CD4-positive, CD25-positive, alpha-beta regulatory T cell (primary cell): Measurements from ENCODE around the gene RAMACL. TPM values are rescaled to one million over a fixed set of nuclear protein-coding genes. Genes with fewer than 3 reads are reported as not detected.

Experiments used
- ATAC-seq, 2 donors: fragments of 150-1000 bp; cut with Tn5 transposase; one replicate each; pipeline ENCODE4 v1.10.0; 2021; ENCODE audit warnings: low read depth in 2 of 2, moderate number of reproducible peaks in 2 of 2, moderate library complexity in 1 of 2
- DNase-seq, 3 donors: peaks; one replicate each; pipeline versions ENCODE4 v3.0.0 to v3.0.0-alpha.2; 2012 to 2022; ENCODE audit warnings: mixed read lengths in 1 of 3
- H3K27ac ChIP-seq: one replicate; pipeline ENCODE4 v1.7.0; 2013; ENCODE audit warnings: mild to moderate bottlenecking, low read length; ENCODE audit not compliant: insufficient read depth, poor library complexity, severe bottlenecking
- H3K27me3 ChIP-seq: one replicate; pipeline ENCODE4 v1.7.0; 2013; ENCODE audit warnings: low read length; ENCODE audit not compliant: control insufficient read depth, insufficient read depth
- H3K36me3 ChIP-seq: one replicate; pipeline ENCODE4 v1.7.0; 2013; ENCODE audit warnings: mild to moderate bottlenecking, low read length, moderate library complexity; ENCODE audit not compliant: control insufficient read depth, insufficient read depth
- H3K4me1 ChIP-seq: 2 replicates; pipeline ENCODE4 v1.7.0; 2013; ENCODE audit warnings: mild to moderate bottlenecking, low read length; ENCODE audit not compliant: insufficient read depth, control insufficient read depth, poor library complexity, severe bottlenecking
- H3K4me3 ChIP-seq: one replicate; pipeline ENCODE4 v1.7.0; 2013; ENCODE audit warnings: low read depth, mild to moderate bottlenecking, low read length, moderate library complexity
- H3K9me3 ChIP-seq, 2 experiments: 1 replicate in 1 of 2; 2 replicates in 1 of 2; pipeline ENCODE4 v1.7.0; 2013; ENCODE audit warnings: low read length in 2 of 2, mild to moderate bottlenecking in 1 of 2, moderate library complexity in 1 of 2; ENCODE audit not compliant: control insufficient read depth in 2 of 2
- H3K27ac Mint-ChIP-seq, 3 donors: one replicate each; pipeline ENCODE4 v1.8.0; 2020 to 2022; ENCODE audit warnings: mild to moderate bottlenecking in 3 of 3, mixed read lengths in 3 of 3, moderate library complexity in 2 of 3
- H3K27me3 Mint-ChIP-seq: one replicate; pipeline ENCODE4 v1.8.0; 2022; ENCODE audit warnings: mild to moderate bottlenecking, mixed read lengths
- H3K36me3 Mint-ChIP-seq: one replicate; pipeline ENCODE4 v1.8.0; 2020; ENCODE audit warnings: mixed read lengths
- H3K4me1 Mint-ChIP-seq, 4 donors: one replicate each; pipeline ENCODE4 v1.8.0; 2020 to 2022; ENCODE audit warnings: mixed read lengths in 4 of 4, mild to moderate bottlenecking in 1 of 4
- H3K4me3 Mint-ChIP-seq, 4 donors: one replicate each; pipeline ENCODE4 v1.8.0; 2020 to 2022; ENCODE audit warnings: mild to moderate bottlenecking in 4 of 4, mixed read lengths in 4 of 4, moderate library complexity in 3 of 4
- H3K9me3 Mint-ChIP-seq, 7 donors: one replicate each; pipeline ENCODE4 v1.8.0; 2020 to 2022; ENCODE audit warnings: mixed read lengths in 7 of 7, mild to moderate bottlenecking in 3 of 7, moderate library complexity in 2 of 7
- polyA plus RNA-seq, 4 donors: library from polyadenylated mRNA; unstranded; fragments of 300-500 nt; fragmentation: Illumina TruSeq; gene quantifications; one replicate each; pipeline ENCODE4 v1.2.3, GENCODE V29; 2021
- total RNA-seq: library from RNA; stranded (reverse); gene quantifications from one replicate; pipeline ENCODE4 v1.2.3, GENCODE V29; 2022

The RAMACL gene
- total and polyA plus RNA-seq, 5 donors from 2014 or later: 0.16 to 0.52 (median 0.33) TPM

GRCh38 chr6:166621114-166621540 is 34.6 kb upstream of the RAMACL start:
- DNase-seq: no peak

DNA sequence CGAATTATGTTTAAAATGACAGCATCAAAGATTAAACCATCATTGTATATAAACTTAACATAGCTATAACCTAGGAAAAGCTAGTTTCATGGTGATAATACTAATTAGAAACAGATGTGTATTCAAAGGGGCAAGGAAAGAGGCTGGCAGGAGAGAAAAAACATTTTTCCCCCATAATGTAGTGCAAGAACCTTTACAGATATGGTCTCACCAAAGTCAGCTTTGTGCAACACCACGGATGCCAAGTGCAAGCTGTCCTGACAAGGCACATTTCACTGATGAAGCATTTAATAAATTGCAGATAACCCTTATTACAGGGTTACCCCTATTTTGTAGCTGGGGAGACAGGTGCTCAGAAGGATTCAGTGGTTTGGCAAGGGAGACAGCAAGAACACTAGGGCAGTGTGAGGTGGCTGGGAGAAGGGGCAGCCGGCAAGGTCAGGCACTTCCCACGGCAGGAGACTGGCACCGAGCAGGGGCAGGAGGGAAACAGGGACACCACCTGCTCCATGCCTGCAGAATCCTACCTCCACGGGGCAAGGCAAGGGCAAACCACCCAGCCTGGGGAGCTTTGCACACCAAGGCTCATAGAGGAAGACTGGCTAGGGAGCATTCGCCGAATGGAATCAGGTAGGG is 34.1 kb upstream of the RAMACL start:
- Mint-ChIP-seq H3K4me3 (no peak overlapping the region), H3K9me3 (peaks cover 0 to 1% (median 0%) of the 10 kb centered on the region in 7 donors)

More at GRCh38 chr6:166621114-166621540, 34.6 kb upstream of the RAMACL start:
- Histone ChIP-seq H3K9me3 (no peaks in the 10 kb centered on the region), H3K4me1 (peaks cover 7% of the 10 kb centered on the region), H3K27me3 (peaks cover 11% of the 10 kb centered on the region), H3K36me3 (no peaks in the 10 kb centered on the region), H3K4me3 (no peak overlapping the region), H3K27ac (no peak overlapping the region)
- H3K27ac Mint-ChIP-seq: no peak overlapping the region
- peaks cover 8% of the 10 kb centered on the region for H3K36me3 Mint-ChIP-seq
- H3K27me3 Mint-ChIP-seq: peaks cover 46% of the 10 kb centered on the region
- no peak for ATAC-seq
- no peak overlapping the region for H3K4me3 Mint-ChIP-seq
- peaks cover 0 to 1% (median 0%) of the 10 kb centered on the region in 7 donors for H3K9me3 Mint-ChIP-seq
- H3K4me1 Mint-ChIP-seq: peaks cover 0 to 16% (median 15%) of the 10 kb centered on the region in 4 donors

DNA sequence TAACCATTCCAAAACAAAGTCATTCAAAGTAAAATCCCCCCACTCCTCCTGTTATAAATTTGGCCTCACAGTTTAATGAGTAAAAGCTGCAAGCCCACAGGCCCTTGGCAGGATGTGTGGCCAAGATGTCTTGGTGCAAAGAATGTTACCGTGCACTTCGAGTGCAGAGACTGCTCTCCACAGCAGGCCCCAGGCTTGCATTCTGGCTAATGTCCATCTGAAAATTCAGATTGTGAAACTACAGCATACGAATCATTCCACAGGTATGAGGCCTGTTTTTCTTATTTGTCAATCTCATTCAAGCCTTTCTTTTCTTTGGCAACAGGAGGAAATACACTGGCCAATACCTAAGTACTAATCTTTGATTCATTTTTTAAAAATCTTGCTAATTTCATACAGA is 33.4 kb upstream of the RAMACL start:
- no peak overlapping the region for H3K27ac ChIP-seq
- H3K4me3 ChIP-seq: no peak overlapping the region
- peaks cover 0 to 9% (median 6%) of the 10 kb centered on the region in 4 donors for H3K4me1 Mint-ChIP-seq
- ATAC-seq (no peak), DNase-seq (no peak)
- no peak overlapping the region for H3K27ac Mint-ChIP-seq
- H3K27me3 ChIP-seq: peaks cover 11% of the 10 kb centered on the region
- peaks cover 3% of the 10 kb centered on the region for H3K4me1 ChIP-seq
- H3K9me3 ChIP-seq: no peaks in the 10 kb centered on the region
- peaks cover 12% of the 10 kb centered on the region for H3K36me3 Mint-ChIP-seq
- H3K9me3 Mint-ChIP-seq: peaks cover 0 to 1% (median 0%) of the 10 kb centered on the region in 7 donors
- no peaks in the 10 kb centered on the region for H3K36me3 ChIP-seq
- no peak overlapping the region for H3K4me3 Mint-ChIP-seq
- H3K27me3 Mint-ChIP-seq: peaks cover 34% of the 10 kb centered on the region

More for the DNA sequence above, 34.1 kb upstream of the RAMACL start:
- H3K27ac ChIP-seq: no peak overlapping the region
- no peaks in the 10 kb centered on the region for H3K9me3 ChIP-seq
- peaks cover 3% of the 10 kb centered on the region for H3K4me1 ChIP-seq
- no peak for ATAC-seq
- Mint-ChIP-seq H3K36me3 (peaks cover 8% of the 10 kb centered on the region), H3K27ac (peak overlapping the region in 1 of 3 donors; percentile 33), H3K4me1 (peaks cover 0 to 11% (median 10%) of the 10 kb centered on the region in 4 donors), H3K27me3 (peaks cover 40% of the 10 kb centered on the region)
- H3K4me3 ChIP-seq: no peak overlapping the region
- peaks cover 11% of the 10 kb centered on the region for H3K27me3 ChIP-seq
- H3K36me3 ChIP-seq: no peaks in the 10 kb centered on the region
- DNase-seq: no peak

DNA sequence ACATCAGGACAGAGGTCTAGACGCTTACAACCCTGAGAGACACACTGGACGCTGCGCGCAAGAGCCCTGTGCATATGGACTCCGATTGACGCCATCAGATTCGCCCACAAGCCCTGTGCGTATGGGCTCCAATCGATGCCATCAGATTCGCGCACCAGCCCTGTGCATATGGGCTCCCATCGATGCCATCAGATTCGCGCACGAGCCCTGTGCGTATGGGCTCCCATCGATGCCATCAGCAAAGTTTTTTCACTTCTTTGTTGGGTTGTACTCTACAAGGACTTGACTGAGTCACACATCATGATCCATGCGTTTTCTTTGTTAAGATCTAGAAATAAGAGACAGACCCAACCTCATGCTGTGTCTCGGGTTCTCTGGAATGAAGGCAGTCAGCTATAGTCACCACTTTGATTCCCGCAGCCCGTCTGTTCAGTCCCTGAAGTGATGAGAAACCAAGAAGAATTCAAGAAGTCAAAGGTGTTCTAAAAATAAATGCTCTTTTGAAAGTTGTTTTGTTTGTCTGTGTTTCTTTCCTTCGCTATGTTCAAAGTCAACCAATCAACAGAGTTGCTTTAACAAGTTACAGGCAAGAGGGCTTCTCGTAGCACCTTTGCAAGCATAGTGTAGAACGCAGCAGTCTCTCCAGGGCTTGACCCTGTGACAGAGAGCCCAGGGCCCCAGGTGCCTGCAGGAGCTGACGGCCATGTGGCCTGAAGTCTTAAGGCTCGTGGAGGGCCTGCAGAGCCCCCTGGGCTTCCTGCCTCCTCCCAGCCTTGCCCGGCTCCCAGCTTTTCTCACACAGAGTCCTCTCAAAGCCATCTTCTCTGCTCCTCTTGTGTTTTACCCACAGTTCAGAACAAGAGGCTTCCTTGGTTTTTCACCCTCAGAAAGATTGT is 32.6 kb upstream of the RAMACL start:
- Histone ChIP-seq H3K36me3 (no peaks in the 10 kb centered on the region), H3K27me3 (peaks cover 11% of the 10 kb centered on the region), H3K27ac (no peak overlapping the region), H3K9me3 (no peaks in the 10 kb centered on the region), H3K4me3 (no peak overlapping the region), H3K4me1 (no peaks in the 10 kb centered on the region)
- H3K36me3 Mint-ChIP-seq: peaks cover 12% of the 10 kb centered on the region
- DNase-seq: no peak
- H3K4me1 Mint-ChIP-seq: peaks cover 0 to 5% (median under 1%) of the 10 kb centered on the region in 4 donors
- no peak overlapping the region for H3K27ac Mint-ChIP-seq
- H3K9me3 Mint-ChIP-seq: peaks cover 0 to 1% (median 0%) of the 10 kb centered on the region in 7 donors
- no peak overlapping the region for H3K4me3 Mint-ChIP-seq
- peaks cover 31% of the 10 kb centered on the region for H3K27me3 Mint-ChIP-seq
- ATAC-seq: no peak

DNA sequence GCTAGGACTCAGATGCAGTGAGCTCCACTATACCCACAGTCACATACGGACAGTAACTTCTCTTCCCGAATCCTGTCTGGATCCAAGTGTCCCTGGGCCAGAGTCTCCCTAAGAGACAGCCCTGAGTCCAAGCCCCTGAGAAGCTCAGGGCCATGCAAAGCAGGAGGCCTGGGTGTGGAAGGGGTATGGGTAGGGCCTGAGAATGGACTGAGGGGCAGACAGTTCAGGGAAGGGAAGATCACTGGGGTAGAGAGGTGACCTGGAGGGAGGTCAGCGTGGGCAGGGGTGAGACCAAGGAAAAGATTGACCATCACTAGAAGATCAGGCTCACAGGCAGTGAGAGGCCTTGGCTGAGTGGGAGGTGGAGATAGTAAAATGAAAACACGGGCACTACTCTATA is 31.8 kb upstream of the RAMACL start:
- Histone ChIP-seq H3K4me3 (no peak overlapping the region), H3K9me3 (no peaks in the 10 kb centered on the region), H3K4me1 (no peaks in the 10 kb centered on the region), H3K27ac (no peak overlapping the region), H3K27me3 (peaks cover 7% of the 10 kb centered on the region), H3K36me3 (no peaks in the 10 kb centered on the region)
- Mint-ChIP-seq H3K9me3 (peaks cover 0 to 1% (median 0%) of the 10 kb centered on the region in 7 donors), H3K4me3 (no peak overlapping the region), H3K27me3 (peaks cover 28% of the 10 kb centered on the region), H3K27ac (no peak overlapping the region), H3K4me1 (peaks cover 0 to 3% (median 0%) of the 10 kb centered on the region in 4 donors), H3K36me3 (peaks cover 12% of the 10 kb centered on the region)
- no peak for ATAC-seq
- no peak for DNase-seq

DNA sequence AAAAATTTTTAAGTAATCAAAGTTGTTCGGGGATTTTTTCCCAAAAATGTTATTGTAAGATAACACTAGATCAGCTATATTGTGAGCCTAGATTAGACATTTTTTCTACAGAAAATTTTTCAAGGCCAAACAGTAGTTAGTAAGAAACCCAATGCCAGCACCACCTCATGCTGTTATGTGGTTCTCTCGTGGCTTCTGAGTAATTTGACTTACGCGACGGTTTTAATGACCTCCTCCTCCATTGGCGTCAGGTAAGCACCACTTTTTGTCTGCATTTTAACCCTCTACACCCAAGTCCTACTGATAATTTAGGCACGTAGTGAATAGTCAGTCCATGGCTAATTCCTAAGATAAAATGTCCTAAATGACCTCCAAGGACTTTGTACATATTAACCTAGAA is 30.9 kb upstream of the RAMACL start:
- no peaks in the 10 kb centered on the region for H3K36me3 ChIP-seq
- no peak for DNase-seq
- peaks cover 20% of the 10 kb centered on the region for H3K27me3 Mint-ChIP-seq
- no peak overlapping the region for H3K4me3 ChIP-seq
- no peak overlapping the region for H3K4me3 Mint-ChIP-seq
- H3K4me1 Mint-ChIP-seq: peaks cover 0 to 3% (median 0%) of the 10 kb centered on the region in 4 donors
- no peaks in the 10 kb centered on the region for H3K9me3 ChIP-seq
- no peak overlapping the region for H3K27ac Mint-ChIP-seq
- H3K36me3 Mint-ChIP-seq: peaks cover 12% of the 10 kb centered on the region
- H3K27ac ChIP-seq: no peak overlapping the region
- H3K4me1 ChIP-seq: no peaks in the 10 kb centered on the region
- peaks cover 3% of the 10 kb centered on the region for H3K27me3 ChIP-seq
- peaks cover 0 to 1% (median 0%) of the 10 kb centered on the region in 7 donors for H3K9me3 Mint-ChIP-seq
- ATAC-seq: no peak

DNA sequence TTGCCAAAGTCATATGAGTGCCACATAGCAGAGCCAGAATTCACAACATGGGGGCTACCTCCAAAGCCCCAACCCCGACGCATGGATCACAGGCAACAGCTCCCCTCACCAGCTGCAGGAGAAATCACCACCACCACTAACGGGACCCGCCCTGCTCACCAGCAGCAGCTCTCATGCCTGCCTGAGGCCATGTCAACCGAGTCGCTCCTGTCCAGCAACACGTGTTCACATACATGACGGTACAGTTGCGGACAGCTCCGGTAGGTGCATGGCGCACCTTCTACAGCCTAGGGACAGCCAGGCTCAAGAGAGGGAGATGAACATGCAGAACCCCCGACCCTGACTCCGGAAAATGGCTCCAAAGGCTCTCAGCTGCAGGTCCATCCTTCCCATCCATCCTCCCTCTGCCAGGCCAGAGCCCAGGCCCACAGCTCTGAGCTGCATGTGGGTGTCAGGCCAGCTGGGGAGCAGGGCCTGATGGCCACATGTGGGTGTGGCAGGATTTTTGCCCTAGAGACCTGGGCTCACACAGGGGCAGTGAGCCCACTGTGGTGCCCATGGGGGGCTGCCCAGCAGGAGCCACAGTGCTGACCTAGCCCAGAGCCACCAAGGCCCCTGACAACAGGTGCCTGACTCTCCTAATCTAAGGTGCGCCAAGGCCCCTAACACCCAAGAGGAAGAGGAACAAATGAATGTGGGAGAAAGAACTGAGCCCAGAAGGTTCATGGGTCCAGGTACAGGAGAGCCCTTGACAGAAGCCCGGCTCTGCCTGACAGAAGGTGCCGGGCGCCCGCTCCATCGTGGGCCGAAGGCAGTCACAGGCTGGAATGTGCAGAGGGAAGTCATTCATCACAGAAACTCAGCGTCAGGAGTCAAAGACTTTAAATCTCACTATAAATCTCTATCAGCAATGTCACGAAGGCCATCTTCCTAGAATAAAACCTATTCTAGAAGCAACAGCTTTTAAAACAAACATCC is 30.1 kb upstream of the RAMACL start:
- ATAC-seq (no peak), DNase-seq (no peak)
- no peaks in the 10 kb centered on the region for H3K36me3 ChIP-seq
- Mint-ChIP-seq H3K36me3 (peaks cover 12% of the 10 kb centered on the region), H3K9me3 (peaks cover 0 to 1% (median 0%) of the 10 kb centered on the region in 7 donors), H3K4me3 (no peak overlapping the region), H3K27me3 (peaks cover 11% of the 10 kb centered on the region), H3K27ac (no peak overlapping the region), H3K4me1 (no peaks in the 10 kb centered on the region)
- no peaks in the 10 kb centered on the region for H3K4me1 ChIP-seq
- no peak overlapping the region for H3K4me3 ChIP-seq
- no peaks in the 10 kb centered on the region for H3K27me3 ChIP-seq
- H3K27ac ChIP-seq: no peak overlapping the region
- no peaks in the 10 kb centered on the region for H3K9me3 ChIP-seq
